PC-9 (cell line): Measurements from ENCODE around the gene DHFR2. TPM values are rescaled to one million over a fixed set of nuclear protein-coding genes. Genes with fewer than 3 reads are reported as not detected.
A peak's percentile ranks its signal among the peaks of the same experiment; 100 is the strongest.

Source experiments
- BruUV-seq: library from RNA; stranded (reverse); fragments of 400-500 nt; replicated peaks from 2 replicates; lab custom pipeline; 2021; lab: Mats Ljungman, UMichigan
- CTCF ChIA-PET: fragments of 300-600 bp; sonication (Branson Sonifier 250); formaldehyde crosslinking; loops from one replicate; lab custom pipeline; 2022; ENCODE audit warnings: antibody characterized with exemption; lab: Charles Lee
- POLR2A ChIA-PET: fragments of 300-600 bp; sonication (Branson Sonifier 250); formaldehyde crosslinking; loops from one replicate; lab custom pipeline; 2022; ENCODE audit warnings: antibody characterized with exemption; ENCODE audit not compliant: unreplicated experiment; lab: Charles Lee
- DNase-seq, 2 experiments: peaks; one replicate each; pipeline versions ENCODE4 v3.0.0 to v3.0.0-alpha.2; 2015 to 2022; ENCODE audit warnings: mixed read lengths in 1 of 2
- H2AFZ ChIP-seq: fragments of 200-600 bp; sonication (generic); 2 replicates; pipeline ENCODE4 v1.8.1; 2017; ENCODE audit warnings: antibody characterized with exemption
- H3F3A ChIP-seq: fragments of 200-600 bp; sonication (generic); 2 replicates; pipeline ENCODE4 v1.8.1; 2017; ENCODE audit warnings: antibody characterized with exemption, mild to moderate bottlenecking, low read depth; ENCODE audit not compliant: insufficient read depth
- H3K27ac ChIP-seq: fragments of 200-600 bp; sonication (generic); 2 replicates; pipeline ENCODE4 v1.6.1; 2016; ENCODE audit warnings: mixed run types
- H3K27me3 ChIP-seq: fragments of 200-600 bp; sonication (generic); 2 replicates; pipeline ENCODE4 v1.6.1; 2016; ENCODE audit warnings: low read depth, mixed run types; ENCODE audit not compliant: insufficient read depth
- H3K36me3 ChIP-seq: fragments of 200-600 bp; sonication (generic); 2 replicates; pipeline ENCODE4 v1.6.1; 2016; ENCODE audit warnings: low read depth, mixed run types
- H3K4me1 ChIP-seq: fragments of 200-600 bp; sonication (generic); replicated peaks from 2 replicates; pipeline ENCODE4 v1.6.1; 2016; ENCODE audit warnings: mixed run types; ENCODE audit not compliant: insufficient read depth
- H3K4me2 ChIP-seq: fragments of 200-600 bp; sonication (generic); 2 replicates; pipeline ENCODE4 v1.6.1; 2017; ENCODE audit warnings: mixed run types
- H3K4me3 ChIP-seq: fragments of 200-600 bp; sonication (generic); 2 replicates; pipeline ENCODE4 v1.6.1; 2016; ENCODE audit warnings: mixed run types
- H3K79me2 ChIP-seq: fragments of 200-600 bp; sonication (generic); 2 replicates; pipeline ENCODE4 v1.6.1; 2017; ENCODE audit warnings: low read depth, mixed run types
- H3K9me2 ChIP-seq: fragments of 200-600 bp; sonication (generic); 2 replicates; pipeline ENCODE4 v1.8.1; 2017; ENCODE audit warnings: mild to moderate bottlenecking; ENCODE audit not compliant: insufficient read depth
- H3K9me3 ChIP-seq: fragments of 200-600 bp; sonication (generic); 2 replicates; pipeline ENCODE4 v1.8.1; 2016; ENCODE audit warnings: low read depth; ENCODE audit not compliant: insufficient read depth
- H4K20me1 ChIP-seq: fragments of 200-600 bp; sonication (generic); 2 replicates; pipeline ENCODE4 v1.8.1; 2017; ENCODE audit not compliant: insufficient read depth
- CTCF ChIP-seq: fragments of 200-600 bp; sonication (generic); conservative IDR thresholded peaks from 2 replicates; pipeline ENCODE4 v1.6.1; 2017; ENCODE audit warnings: mixed run types, antibody characterized with exemption, mild to moderate bottlenecking, moderate library complexity
- EZH2 ChIP-seq: fragments of 200-600 bp; sonication (generic); IDR thresholded peaks from 2 replicates; pipeline ENCODE4 v1.8.0; 2017; ENCODE audit warnings: antibody characterized with exemption, low read depth
- intact Hi-C: fragments of 100-400 bp; cut with micrococcal nuclease; formaldehyde crosslinking; loops from one replicate; pipeline ENCODE4 v1.10.0; 2022; ENCODE audit not compliant: unreplicated experiment
- total RNA-seq: library from RNA; stranded (reverse); gene quantifications from 2 replicates; pipeline ENCODE4 v1.2.3, GENCODE V29; 2021

Gene DHFR2
- total RNA-seq, 1 experiment from 2014 or later = 8.2 TPM

GRCh38 chr3:94043285-94043684 is 19.4 kb downstream of the DHFR2 start:
- H3K9me2 ChIP-seq = no peaks in the 10 kb centered on the region
- no peaks in the 10 kb centered on the region for H3K36me3 ChIP-seq
- no peak overlapping the region for H3K27ac ChIP-seq
- H3K27me3 ChIP-seq = no peaks in the 10 kb centered on the region
- H3K9me3 ChIP-seq = no peaks in the 10 kb centered on the region
- H3K79me2 ChIP-seq = no peaks in the 10 kb centered on the region
- ChIA-PET CTCF (no interaction called here), POLR2A (no interaction called here)
- H3K4me2 ChIP-seq = no peak overlapping the region
- peaks cover 3% of the 10 kb centered on the region; the same call in 1 of the 2 replicates for H3F3A ChIP-seq
- no TSS peak for BruUV-seq
- intact Hi-C loops = loop anchor here (10.0 kb wide), 1 partner anchor 62 kb away; no protein-coding TSS in a partner anchor
- no peak overlapping the region for H2AFZ ChIP-seq
- DNase-seq = no peak
- no peak overlapping the region for H3K4me3 ChIP-seq
- no peak for TF ChIP-seq CTCF
- no peak for TF ChIP-seq EZH2
- no peaks in the 10 kb centered on the region for H3K4me1 ChIP-seq
- H4K20me1 ChIP-seq = no peaks in the 10 kb centered on the region

GRCh38 chr3:94036909-94037507 is 25.7 kb downstream of the DHFR2 start:
- no peaks in the 10 kb centered on the region for H3K9me2 ChIP-seq
- no peak overlapping the region for H3K4me2 ChIP-seq
- H3K79me2 ChIP-seq = no peaks in the 10 kb centered on the region
- no peaks in the 10 kb centered on the region for H3K4me1 ChIP-seq
- H3K27ac ChIP-seq = no peak overlapping the region
- no peaks in the 10 kb centered on the region for H3K9me3 ChIP-seq
- H3K27me3 ChIP-seq = no peaks in the 10 kb centered on the region
- CTCF ChIA-PET = no interaction called here
- H2AFZ ChIP-seq = no peak overlapping the region
- intact Hi-C loops = no loop called here
- peak in 1 of 2 experiments; percentile 35 for DNase-seq
- BruUV-seq = no TSS peak
- TF ChIP-seq EZH2 (no peak), CTCF (peak; percentile 78)
- H4K20me1 ChIP-seq = no peaks in the 10 kb centered on the region
- POLR2A ChIA-PET = interaction anchor here (0.6 kb wide), 1 partner anchor 26 kb away, joined by 7 read pairs; no protein-coding TSS in a partner anchor
- H3K36me3 ChIP-seq = no peaks in the 10 kb centered on the region
- no peaks in the 10 kb centered on the region for H3F3A ChIP-seq
- H3K4me3 ChIP-seq = no peak overlapping the region

DNA sequence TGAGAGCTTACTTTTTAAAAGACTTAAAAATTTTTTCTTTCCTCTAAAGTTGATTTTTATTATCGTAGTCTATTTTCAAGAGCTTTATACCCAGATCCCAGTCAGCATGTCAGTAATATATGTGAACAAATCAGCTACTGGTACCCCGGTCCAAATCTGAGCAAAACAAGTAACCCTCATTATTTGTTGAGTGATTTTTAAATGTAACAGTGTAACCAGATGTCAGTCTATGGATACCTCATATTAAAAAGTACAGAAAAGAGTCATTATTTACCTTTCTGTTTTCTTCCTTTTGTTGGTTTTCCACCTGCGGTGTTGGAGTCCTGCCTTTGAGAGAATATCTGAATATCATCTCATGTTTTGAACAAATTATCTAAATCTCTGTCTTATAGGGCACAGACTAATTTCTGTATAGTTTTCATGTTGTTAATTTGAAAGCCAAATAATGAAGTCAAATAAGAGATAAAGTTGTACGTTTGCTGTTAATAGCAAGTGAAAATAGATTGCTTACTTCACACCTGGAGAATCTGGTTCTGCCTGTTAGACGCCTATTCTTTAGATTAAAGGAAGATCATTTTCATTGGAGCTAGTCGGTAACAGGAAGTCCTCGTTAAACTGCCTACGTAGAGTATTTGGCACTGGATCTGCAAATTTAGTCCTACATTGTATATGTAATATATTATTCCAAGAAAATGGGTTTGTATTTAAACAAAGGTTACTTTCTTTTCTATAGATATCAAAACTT is 34.5 kb downstream of the DHFR2 start, which contains the start of gene STX19:
Gene STX19, minus strand, starts transcription at position 505 of the 745 bp plus-strand sequence. CDS start 13,328 bp downstream, outside the sequence.
- intact Hi-C loops = loop anchor here (1.0 kb wide), 1 partner anchor 35 kb away; the partner anchor contains the start of gene NSUN3
- Histone ChIP-seq H3K4me2 (peak within 1 kb of the TSS; percentile 79), H3F3A (peaks cover 13% of the 10 kb centered on the region), H3K27me3 (no peaks in the 10 kb centered on the region), H3K9me2 (no peaks in the 10 kb centered on the region), H3K9me3 (no peaks in the 10 kb centered on the region), H4K20me1 (no peaks in the 10 kb centered on the region), H3K36me3 (no peaks in the 10 kb centered on the region), H3K27ac (peak within 1 kb of the TSS; percentile 60), H2AFZ (peak within 1 kb of the TSS; percentile 72), H3K4me1 (peaks cover 18% of the 10 kb centered on the region), H3K79me2 (no peaks in the 10 kb centered on the region), H3K4me3 (peak within 1 kb of the TSS; percentile 56)
- DNase-seq = peak; percentile 19 to 96
- TF ChIP-seq EZH2 = no peak
- no peak for TF ChIP-seq CTCF
- TSS peak; percentile 69 for BruUV-seq
- CTCF ChIA-PET = interaction anchor here (0.6 to 0.7 kb wide), 2 partner anchors 24 to 28 kb away, joined by 3 read pairs; no protein-coding TSS in a partner anchor
- POLR2A ChIA-PET = interaction anchor here (0.6 to 1.2 kb wide), 4 partner anchors 25 to 1218 kb away, joined by 3 to 10 read pairs (median 4); partner anchors contain the start of genes ARL13B and PROS1
